Measurements from ENCODE around the gene FANK1.

DNA sequence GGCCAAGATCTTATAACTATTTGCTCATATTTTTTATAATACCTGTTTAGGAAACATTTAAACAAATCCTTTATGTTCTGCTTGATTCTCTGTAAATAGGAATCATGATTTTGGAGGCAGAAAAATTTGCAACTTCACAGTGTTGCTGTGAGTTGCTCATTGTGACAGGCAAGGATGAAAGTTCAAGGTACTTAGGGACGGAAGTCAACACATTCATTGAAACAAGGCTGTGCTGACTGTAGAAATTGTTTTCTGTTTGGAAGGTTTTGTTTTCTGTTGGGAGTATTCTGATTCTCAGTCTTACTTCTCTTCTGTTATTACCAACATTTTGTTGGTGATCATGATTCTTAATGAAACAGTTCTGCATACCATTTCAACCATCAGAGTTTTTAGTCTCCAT is 54.9 kb downstream of the FANK1 start:
- TF ChIP-seq EZH2 (IDR thresholded peaks at IDR 0.05; ENCODE audit: borderline replicate concordance, low read depth, low read length, poor library complexity, severe bottlenecking): no peak
- TF ChIP-seq, protein P1, sequence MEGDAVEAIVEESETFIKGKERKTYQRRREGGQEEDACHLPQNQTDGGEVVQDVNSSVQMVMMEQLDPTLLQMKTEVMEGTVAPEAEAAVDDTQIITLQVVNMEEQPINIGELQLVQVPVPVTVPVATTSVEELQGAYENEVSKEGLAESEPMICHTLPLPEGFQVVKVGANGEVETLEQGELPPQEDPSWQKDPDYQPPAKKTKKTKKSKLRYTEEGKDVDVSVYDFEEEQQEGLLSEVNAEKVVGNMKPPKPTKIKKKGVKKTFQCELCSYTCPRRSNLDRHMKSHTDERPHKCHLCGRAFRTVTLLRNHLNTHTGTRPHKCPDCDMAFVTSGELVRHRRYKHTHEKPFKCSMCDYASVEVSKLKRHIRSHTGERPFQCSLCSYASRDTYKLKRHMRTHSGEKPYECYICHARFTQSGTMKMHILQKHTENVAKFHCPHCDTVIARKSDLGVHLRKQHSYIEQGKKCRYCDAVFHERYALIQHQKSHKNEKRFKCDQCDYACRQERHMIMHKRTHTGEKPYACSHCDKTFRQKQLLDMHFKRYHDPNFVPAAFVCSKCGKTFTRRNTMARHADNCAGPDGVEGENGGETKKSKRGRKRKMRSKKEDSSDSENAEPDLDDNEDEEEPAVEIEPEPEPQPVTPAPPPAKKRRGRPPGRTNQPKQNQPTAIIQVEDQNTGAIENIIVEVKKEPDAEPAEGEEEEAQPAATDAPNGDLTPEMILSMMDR (conservative IDR thresholded peaks at IDR 0.05; ENCODE audit: low read depth, low read length): no peak
